HEK293 (cell line): ENCODE results near the gene SHTN1.

Experiments
- CTCF ChIA-PET: fragments of 350-600 bp; formaldehyde crosslinking; extraction: SDS; loops from one replicate; lab custom pipeline; 2021; ENCODE audit warnings: antibody characterized with exemption; lab: Yijun Ruan, JAX
- POLR2A ChIA-PET: fragments of 300-600 bp; formaldehyde crosslinking; extraction: SDS; loops from one replicate; lab custom pipeline; 2020; ENCODE audit warnings: antibody characterized with exemption, inconsistent platforms; lab: Yijun Ruan, JAX
- H3K27ac ChIP-seq: fragments of 200-500 bp; sonication (Bioruptor generic); 2 replicates; pipeline ENCODE4 v1.5.1; 2014; ENCODE audit warnings: low read depth, low read length, control low read depth, inconsistent platforms; ENCODE audit errors: extremely low read depth
- H3K36me3 ChIP-seq, 2 experiments: fragments of 200-500 bp in 1 of 2; sonication (Bioruptor generic) in 1 of 2; 1 replicate in 1 of 2; 2 replicates in 1 of 2; pipeline ENCODE4 v1.5.1; 2014 to 2017; ENCODE audit warnings: inconsistent platforms in 2 of 2, low read length in 2 of 2; ENCODE audit not compliant: control insufficient read depth in 2 of 2, insufficient read depth in 1 of 2
- H3K4me1 ChIP-seq: fragments of 200-500 bp; sonication (Bioruptor generic); 2 replicates; pipeline ENCODE4 v1.5.1; 2014; ENCODE audit warnings: mild to moderate bottlenecking, low read length, inconsistent platforms; ENCODE audit not compliant: control insufficient read depth, insufficient read depth
- H3K4me3 ChIP-seq: 2 replicates; pipeline ENCODE4 v1.5.1; 2011; ENCODE audit warnings: low read depth, mild to moderate bottlenecking, control low read depth, low read length, moderate library complexity
- H3K9me3 ChIP-seq: fragments of 200-500 bp; sonication (Bioruptor generic); 2 replicates; pipeline ENCODE4 v1.5.1; 2014; ENCODE audit warnings: low read depth, low read length, inconsistent platforms; ENCODE audit not compliant: control insufficient read depth, insufficient read depth
- AEBP2 ChIP-seq: fragments of 450-650 bp; formaldehyde crosslinking; IDR thresholded peaks from 2 replicates; pipeline ENCODE4 v1.5.1; 2016; ENCODE audit warnings: missing biosample characterization, missing genetic modification characterization, borderline replicate concordance
- ATF2 ChIP-seq: fragments of 450-650 bp; formaldehyde crosslinking; IDR thresholded peaks from 2 replicates; pipeline ENCODE4 v1.5.1; 2016; ENCODE audit warnings: missing biosample characterization, missing genetic modification characterization, low read depth
- EGR2 ChIP-seq: fragments of 450-650 bp; formaldehyde crosslinking; IDR thresholded peaks from 2 replicates; pipeline ENCODE4 v1.5.1; 2016; ENCODE audit warnings: low read depth, missing biosample characterization, missing genetic modification characterization
- GFI1B ChIP-seq: fragments of 450-650 bp; formaldehyde crosslinking; IDR thresholded peaks from 2 replicates; pipeline ENCODE4 v1.5.1; 2016; ENCODE audit warnings: missing biosample characterization, missing genetic modification characterization
- GLI2 ChIP-seq: fragments of 450-650 bp; formaldehyde crosslinking; IDR thresholded peaks from 2 replicates; pipeline ENCODE4; 2017; ENCODE audit warnings: missing biosample characterization, missing genetic modification characterization, low read depth, borderline replicate concordance
- HOXD13 ChIP-seq: sonication (generic); formaldehyde crosslinking; IDR thresholded peaks from 2 replicates; pipeline ENCODE4 v1.8.0; 2022; ENCODE audit warnings: missing genetic modification reagents, borderline replicate concordance
- PATZ1 ChIP-seq: fragments of 450-650 bp; formaldehyde crosslinking; IDR thresholded peaks from 2 replicates; pipeline ENCODE4 v1.5.1; 2016; ENCODE audit warnings: missing biosample characterization, missing genetic modification characterization
- SP7 ChIP-seq: fragments of 450-650 bp; formaldehyde crosslinking; IDR thresholded peaks from 2 replicates; pipeline ENCODE4 v1.5.1; 2016; ENCODE audit warnings: missing biosample characterization, missing genetic modification characterization
- WT1 ChIP-seq: fragments of 450-650 bp; formaldehyde crosslinking; IDR thresholded peaks from 2 replicates; pipeline ENCODE4 v1.5.1; 2016; ENCODE audit warnings: missing biosample characterization, missing genetic modification characterization
- YY2 ChIP-seq: fragments of 450-650 bp; formaldehyde crosslinking; IDR thresholded peaks from 2 replicates; pipeline ENCODE4 v1.5.1; 2016; ENCODE audit warnings: missing biosample characterization, missing genetic modification characterization
- ZBTB48 ChIP-seq: fragments of 450-650 bp; formaldehyde crosslinking; IDR thresholded peaks from 2 replicates; pipeline ENCODE4 v1.5.1; 2016; ENCODE audit warnings: missing biosample characterization, missing genetic modification characterization
- ZEB2 ChIP-seq: fragments of 450-650 bp; formaldehyde crosslinking; IDR thresholded peaks from 2 replicates; pipeline ENCODE4 v1.5.1; 2016; ENCODE audit warnings: missing biosample characterization, missing genetic modification characterization
- ZNF132 ChIP-seq: fragments of 450-650 bp; formaldehyde crosslinking; IDR thresholded peaks from 2 replicates; pipeline ENCODE4 v1.5.1; 2017; ENCODE audit warnings: missing biosample characterization, missing genetic modification characterization, borderline replicate concordance
- ZNF148 ChIP-seq: fragments of 450-650 bp; formaldehyde crosslinking; IDR thresholded peaks from 2 replicates; pipeline ENCODE4 v1.5.0; 2017; ENCODE audit warnings: missing biosample characterization, missing genetic modification characterization, borderline replicate concordance
- ZNF174 ChIP-seq: fragments of 450-650 bp; formaldehyde crosslinking; IDR thresholded peaks from 2 replicates; pipeline ENCODE4 v1.5.0; 2017; ENCODE audit warnings: missing biosample characterization, mild to moderate bottlenecking, missing genetic modification characterization
- ZNF19 ChIP-seq: fragments of 450-650 bp; formaldehyde crosslinking; IDR thresholded peaks from 2 replicates; pipeline ENCODE4; 2016; ENCODE audit warnings: missing biosample characterization, missing genetic modification characterization, low read depth
- ZNF311 ChIP-seq: fragments of 450-650 bp; formaldehyde crosslinking; IDR thresholded peaks from 2 replicates; pipeline ENCODE4 v1.5.1; 2017; ENCODE audit warnings: missing biosample characterization, missing genetic modification characterization, borderline replicate concordance
- ZNF335 ChIP-seq: fragments of 450-650 bp; formaldehyde crosslinking; conservative IDR thresholded peaks from 2 replicates; pipeline ENCODE4 v1.5.1; 2016; ENCODE audit warnings: missing biosample characterization, missing genetic modification characterization
- ZNF341 ChIP-seq: fragments of 450-650 bp; formaldehyde crosslinking; IDR thresholded peaks from 2 replicates; pipeline ENCODE4; 2016; ENCODE audit warnings: low read depth, missing biosample characterization, missing genetic modification characterization
- ZNF350 ChIP-seq: fragments of 450-650 bp; formaldehyde crosslinking; IDR thresholded peaks from 2 replicates; pipeline ENCODE4 v1.5.0; 2017; ENCODE audit warnings: missing biosample characterization, mild to moderate bottlenecking, missing genetic modification characterization
- ZNF366 ChIP-seq: fragments of 450-650 bp; formaldehyde crosslinking; conservative IDR thresholded peaks from 2 replicates; pipeline ENCODE4 v1.5.1; 2016; ENCODE audit warnings: missing biosample characterization, missing genetic modification characterization
- ZNF544 ChIP-seq: fragments of 450-650 bp; formaldehyde crosslinking; IDR thresholded peaks from 2 replicates; pipeline ENCODE4 v1.5.0; 2017; ENCODE audit warnings: missing biosample characterization, missing genetic modification characterization
- ZNF558 ChIP-seq: fragments of 450-650 bp; formaldehyde crosslinking; IDR thresholded peaks from 2 replicates; pipeline ENCODE4 v1.5.1; 2016; ENCODE audit warnings: missing biosample characterization, missing genetic modification characterization
- ZNF561 ChIP-seq: fragments of 450-650 bp; IDR thresholded peaks from 2 replicates; pipeline ENCODE4 v1.5.1; 2018; ENCODE audit warnings: missing biosample characterization, missing genetic modification characterization, borderline replicate concordance
- ZNF623 ChIP-seq: fragments of 450-650 bp; formaldehyde crosslinking; IDR thresholded peaks from 2 replicates; pipeline ENCODE4 v1.5.1; 2016; ENCODE audit warnings: missing biosample characterization, missing genetic modification characterization
- ZNF626 ChIP-seq: fragments of 450-650 bp; sonication (Bioruptor Pico); formaldehyde crosslinking; IDR thresholded peaks from 2 replicates; pipeline ENCODE4 v1.5.1; 2018; ENCODE audit warnings: missing biosample characterization, missing genetic modification characterization, inconsistent platforms
- ZNF670 ChIP-seq: fragments of 450-650 bp; formaldehyde crosslinking; IDR thresholded peaks from 2 replicates; pipeline ENCODE4 v1.5.1; 2016; ENCODE audit warnings: missing biosample characterization, missing genetic modification characterization, low read depth
- ZNF791 ChIP-seq: fragments of 450-650 bp; formaldehyde crosslinking; IDR thresholded peaks from 2 replicates; pipeline ENCODE4 v1.5.1; 2016; ENCODE audit warnings: missing biosample characterization, missing genetic modification characterization
- ZNF792 ChIP-seq: fragments of 450-650 bp; formaldehyde crosslinking; IDR thresholded peaks from 2 replicates; pipeline ENCODE4 v1.5.1; 2016; ENCODE audit warnings: missing biosample characterization, missing genetic modification characterization

The SHTN1 gene

GRCh38 chr10:116968331-116968730 is 36.7 kb downstream of the SHTN1 start:
- peaks cover 18 to 27% of the 10 kb centered on the region in 2 experiments for H3K36me3 ChIP-seq
- no peaks in the 10 kb centered on the region for H3K9me3 ChIP-seq
- POLR2A ChIA-PET: no interaction called here
- H3K4me3 ChIP-seq: no peak overlapping the region
- H3K27ac ChIP-seq: no peak overlapping the region
- H3K4me1 ChIP-seq: no peaks in the 10 kb centered on the region; the same call in 1 of the 2 replicates
- no peak for TF ChIP-seq ZNF19 (tag by site-specific recombination)
- no peak for TF ChIP-seq SP7
- TF ChIP-seq ZNF626: no peak
- no peak for TF ChIP-seq EGR2 (tag by site-specific recombination)
- TF ChIP-seq GFI1B (tag by site-specific recombination): no peak
- no peak for TF ChIP-seq ZEB2 (tag by site-specific recombination)
- TF ChIP-seq ZNF792 (tag by site-specific recombination): no peak
- no peak for TF ChIP-seq ZNF558 (tag by site-specific recombination)
- TF ChIP-seq PATZ1: no peak
- CTCF ChIA-PET: no interaction called here

- no peak overlapping the region for H3K4me3 ChIP-seq
- no peak overlapping the region for H3K27ac ChIP-seq
- H3K9me3 ChIP-seq: no peaks in the 10 kb centered on the region
- H3K4me1 ChIP-seq: peaks cover 7% of the 10 kb centered on the region; the same call in 1 of the 2 replicates
- ChIA-PET POLR2A (no interaction called here), CTCF (interaction anchor here (0.5 to 0.6 kb wide), 2 partner anchors 21 to 213 kb away, joined by 3 read pairs; no protein-coding TSS in a partner anchor)
- peaks cover 6 to 14% of the 10 kb centered on the region in 2 experiments for H3K36me3 ChIP-seq
- TF ChIP-seq YY2 (tag by site-specific recombination): no peak
- no peak for TF ChIP-seq ZNF335 (tag by site-specific recombination)
- no peak for TF ChIP-seq ZNF174 (tag by site-specific recombination)
- no peak for TF ChIP-seq ZNF623 (tag by site-specific recombination)
- no peak for TF ChIP-seq AEBP2
- no peak for TF ChIP-seq ZNF311 (tag by site-specific recombination)
- TF ChIP-seq ZNF148 (tag by site-specific recombination): no peak
- peak; percentile 63 for TF ChIP-seq WT1
- no peak for TF ChIP-seq ZNF350
- TF ChIP-seq ZNF561 (tag by site-specific recombination): no peak
- no peak for TF ChIP-seq ZNF341 (tag by site-specific recombination)
- TF ChIP-seq ZNF670: no peak
- no peak for TF ChIP-seq ATF2 (tag by site-specific recombination)
- TF ChIP-seq GLI2: no peak
- no peak for TF ChIP-seq ZNF132 (tag by site-specific recombination)
- TF ChIP-seq ZNF791 (tag by site-specific recombination): no peak
- TF ChIP-seq HOXD13 (CRISPR knock-in tag): no peak
- peak; percentile 44; the same call in 1 of the 2 replicates for TF ChIP-seq ZNF366 (tag by site-specific recombination)
- no peak for TF ChIP-seq ZNF544 (tag by site-specific recombination)
- no peak for TF ChIP-seq ZBTB48 (tag by site-specific recombination)
These were observed 43.4 kb downstream of the SHTN1 start for GRCh38 chr10:116961406-116962251.
